ENCODE data around the gene ANKRD66. TPM values are rescaled to one million over a fixed set of nuclear protein-coding genes. Genes with fewer than 3 reads are reported as not detected.

Gene ANKRD66
- total RNA-seq, 1 experiment from 2014 or later, result not detected

- Mint-ChIP-seq H3K36me3 (ENCODE audit: insufficient read depth, unreplicated experiment) (no peaks in the 10 kb centered on the region), H3K4me1 (ENCODE audit: insufficient read depth, unreplicated experiment) (no peaks in the 10 kb centered on the region), H3K27ac (ENCODE audit: low read depth, unreplicated experiment) (no peak overlapping the region), H3K27me3 (ENCODE audit: insufficient read depth, unreplicated experiment) (peaks cover 12% of the 10 kb centered on the region), H3K4me3 (ENCODE audit: unreplicated experiment) (peak overlapping the region; percentile 53), H3K9me3 (ENCODE audit: unreplicated experiment) (no peaks in the 10 kb centered on the region)
- ChIA-PET CTCF (interaction anchor here (0.9 kb wide), 1 partner anchor 31 kb away, joined by 3 read pairs; no protein-coding TSS in a partner anchor), POLR2A (no interaction called here)
- intact Hi-C loops (cut with micrococcal nuclease), result no loop called here
- DNase-seq (ENCODE audit: unreplicated experiment), result no peak
- BruUV-seq (replicated peaks), result no TSS peak
- TF ChIP-seq, protein P1, sequence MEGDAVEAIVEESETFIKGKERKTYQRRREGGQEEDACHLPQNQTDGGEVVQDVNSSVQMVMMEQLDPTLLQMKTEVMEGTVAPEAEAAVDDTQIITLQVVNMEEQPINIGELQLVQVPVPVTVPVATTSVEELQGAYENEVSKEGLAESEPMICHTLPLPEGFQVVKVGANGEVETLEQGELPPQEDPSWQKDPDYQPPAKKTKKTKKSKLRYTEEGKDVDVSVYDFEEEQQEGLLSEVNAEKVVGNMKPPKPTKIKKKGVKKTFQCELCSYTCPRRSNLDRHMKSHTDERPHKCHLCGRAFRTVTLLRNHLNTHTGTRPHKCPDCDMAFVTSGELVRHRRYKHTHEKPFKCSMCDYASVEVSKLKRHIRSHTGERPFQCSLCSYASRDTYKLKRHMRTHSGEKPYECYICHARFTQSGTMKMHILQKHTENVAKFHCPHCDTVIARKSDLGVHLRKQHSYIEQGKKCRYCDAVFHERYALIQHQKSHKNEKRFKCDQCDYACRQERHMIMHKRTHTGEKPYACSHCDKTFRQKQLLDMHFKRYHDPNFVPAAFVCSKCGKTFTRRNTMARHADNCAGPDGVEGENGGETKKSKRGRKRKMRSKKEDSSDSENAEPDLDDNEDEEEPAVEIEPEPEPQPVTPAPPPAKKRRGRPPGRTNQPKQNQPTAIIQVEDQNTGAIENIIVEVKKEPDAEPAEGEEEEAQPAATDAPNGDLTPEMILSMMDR (IDR thresholded peaks at IDR 0.05; ENCODE audit: unreplicated experiment), result no peak
These were observed 11.1 kb upstream of the ANKRD66 start for GRCh38 chr6:46735720-46736031.

DNA sequence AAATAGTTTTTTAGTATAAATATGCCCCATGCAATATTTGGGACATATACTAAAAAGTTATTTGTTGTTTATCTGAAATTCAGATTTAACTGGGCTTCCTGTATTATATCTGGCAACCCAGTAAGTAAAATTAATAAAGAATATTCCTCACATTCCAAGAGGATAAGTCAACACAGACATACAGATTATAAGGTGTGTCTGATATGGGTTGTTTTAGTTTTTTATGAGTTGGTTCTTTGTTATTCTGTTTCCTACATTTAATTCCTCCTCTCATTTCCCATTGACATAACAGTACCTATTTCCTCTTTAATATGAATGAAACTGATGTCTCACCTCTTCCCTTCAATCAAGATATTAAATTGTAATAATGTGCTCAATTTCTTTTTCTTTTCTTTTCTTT, 9.8 kb upstream of the ANKRD66 start:
- intact Hi-C loops (cut with micrococcal nuclease), result no loop called here
- H3K27me3 Mint-ChIP-seq (ENCODE audit: insufficient read depth, unreplicated experiment), result peaks cover 12% of the 10 kb centered on the region
- H3K9me3 Mint-ChIP-seq (ENCODE audit: unreplicated experiment), result no peaks in the 10 kb centered on the region
- no peaks in the 10 kb centered on the region for H3K36me3 Mint-ChIP-seq (ENCODE audit: insufficient read depth, unreplicated experiment)
- POLR2A ChIA-PET, result no interaction called here
- no peak overlapping the region for H3K27ac Mint-ChIP-seq (ENCODE audit: low read depth, unreplicated experiment)
- TF ChIP-seq, protein P1 (IDR thresholded peaks at IDR 0.05; ENCODE audit: unreplicated experiment), result no peak
- H3K4me3 Mint-ChIP-seq (ENCODE audit: unreplicated experiment), result no peak overlapping the region
- H3K4me1 Mint-ChIP-seq (ENCODE audit: insufficient read depth, unreplicated experiment), result no peaks in the 10 kb centered on the region
- BruUV-seq (replicated peaks), result no TSS peak
- CTCF ChIA-PET, result no interaction called here
- no peak for DNase-seq (ENCODE audit: unreplicated experiment)

DNA sequence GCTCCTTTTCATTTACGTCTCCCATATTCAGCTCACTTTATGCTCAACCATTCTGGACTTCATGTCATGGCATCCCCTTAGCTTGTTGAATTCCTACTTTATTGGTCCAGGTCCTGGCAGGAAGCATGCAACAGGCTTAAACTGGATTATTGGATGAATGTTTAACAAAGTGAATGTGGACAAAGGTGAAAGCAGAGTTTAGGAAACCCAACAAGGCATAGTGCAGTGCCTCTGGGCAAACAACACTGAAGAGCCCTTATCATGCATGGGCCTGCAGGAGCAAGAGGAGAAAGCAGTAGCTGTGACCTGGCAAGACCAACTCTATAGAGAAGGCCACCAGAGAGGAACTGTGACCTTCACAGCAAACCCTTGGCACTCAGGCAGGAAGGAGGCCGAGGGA, 5.3 kb upstream of the ANKRD66 start:
- intact Hi-C loops (cut with micrococcal nuclease), result no loop called here
- H3K36me3 Mint-ChIP-seq (ENCODE audit: insufficient read depth, unreplicated experiment), result no peaks in the 10 kb centered on the region
- peaks cover 22% of the 10 kb centered on the region for H3K27me3 Mint-ChIP-seq (ENCODE audit: insufficient read depth, unreplicated experiment)
- H3K4me1 Mint-ChIP-seq (ENCODE audit: insufficient read depth, unreplicated experiment), result no peaks in the 10 kb centered on the region
- no peak for DNase-seq (ENCODE audit: unreplicated experiment)
- no peaks in the 10 kb centered on the region for H3K9me3 Mint-ChIP-seq (ENCODE audit: unreplicated experiment)
- ChIA-PET POLR2A (no interaction called here), CTCF (interaction anchor here (0.5 kb wide), 1 partner anchor 15 kb away, joined by 4 read pairs; no protein-coding TSS in a partner anchor)
- TF ChIP-seq, protein P1 (IDR thresholded peaks at IDR 0.05; ENCODE audit: unreplicated experiment), result no peak
- no TSS peak for BruUV-seq (replicated peaks)
- no peak overlapping the region for H3K4me3 Mint-ChIP-seq (ENCODE audit: unreplicated experiment)
- H3K27ac Mint-ChIP-seq (ENCODE audit: low read depth, unreplicated experiment), result no peak overlapping the region

DNA sequence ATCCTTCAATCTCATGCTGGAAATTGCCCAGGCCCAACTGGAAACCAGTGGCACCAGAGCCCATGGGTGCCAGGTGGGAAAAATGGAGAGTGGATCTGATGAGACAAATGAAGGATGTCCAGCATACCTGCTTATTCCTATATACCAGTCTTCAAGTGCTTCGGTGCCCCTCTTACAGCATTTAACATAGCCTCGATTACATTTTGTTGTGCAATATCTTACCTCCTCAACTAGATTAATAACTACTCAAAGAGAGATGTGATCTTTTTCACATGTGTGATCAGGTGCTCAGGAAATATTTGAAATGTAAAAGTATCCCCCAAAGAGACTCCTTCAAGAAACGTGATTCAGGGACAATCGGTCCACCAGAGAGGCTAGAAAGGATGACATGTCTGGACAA, 4.8 kb upstream of the ANKRD66 start:
- no peak for DNase-seq (ENCODE audit: unreplicated experiment)
- no peaks in the 10 kb centered on the region for H3K36me3 Mint-ChIP-seq (ENCODE audit: insufficient read depth, unreplicated experiment)
- ChIA-PET POLR2A (no interaction called here), CTCF (no interaction called here)
- no peak overlapping the region for H3K4me3 Mint-ChIP-seq (ENCODE audit: unreplicated experiment)
- TF ChIP-seq, protein P1 (IDR thresholded peaks at IDR 0.05; ENCODE audit: unreplicated experiment), result no peak
- intact Hi-C loops (cut with micrococcal nuclease), result no loop called here
- no peak overlapping the region for H3K27ac Mint-ChIP-seq (ENCODE audit: low read depth, unreplicated experiment)
- BruUV-seq (replicated peaks), result no TSS peak
- peaks cover 23% of the 10 kb centered on the region for H3K27me3 Mint-ChIP-seq (ENCODE audit: insufficient read depth, unreplicated experiment)
- no peaks in the 10 kb centered on the region for H3K9me3 Mint-ChIP-seq (ENCODE audit: unreplicated experiment)
- H3K4me1 Mint-ChIP-seq (ENCODE audit: insufficient read depth, unreplicated experiment), result no peaks in the 10 kb centered on the region

Data from MCF 10A (cell line).